G401.6 (cell line): ENCODE data around the gene LIMK2.
A peak's percentile ranks its signal among the peaks of the same experiment; 100 is the strongest.
"Not testable (repeated sequence)": the region's sequence is repeated elsewhere in the genome, so short reads cannot be mapped to it uniquely, and the experiment has no call there.

Experiments
- FAIRE-seq: peaks from 2 replicates; lab custom pipeline; 2012; peaks lifted over from hg19 to GRCh38; lab: Jason Lieb, UNC

Gene LIMK2

DNA sequence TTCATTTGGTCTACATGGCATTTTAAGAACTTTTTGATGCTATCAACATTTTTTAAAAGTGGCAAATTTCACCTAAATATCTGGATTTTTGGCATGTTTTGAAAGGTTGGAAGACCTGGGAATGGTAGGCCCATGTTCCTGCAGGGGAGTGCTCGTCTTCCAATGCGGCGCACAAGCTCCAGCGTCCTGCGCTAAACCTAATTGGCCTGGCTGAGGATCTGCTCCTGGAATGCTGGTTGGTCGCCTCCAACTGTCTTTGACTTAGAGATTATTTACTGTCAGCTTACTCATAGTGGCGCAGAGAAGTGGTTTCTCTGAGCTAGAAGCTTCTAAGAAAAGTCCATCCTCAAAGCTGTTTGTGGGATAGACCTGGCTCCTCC is 626 bp upstream of the LIMK2 start:
- FAIRE-seq = no peak

DNA sequence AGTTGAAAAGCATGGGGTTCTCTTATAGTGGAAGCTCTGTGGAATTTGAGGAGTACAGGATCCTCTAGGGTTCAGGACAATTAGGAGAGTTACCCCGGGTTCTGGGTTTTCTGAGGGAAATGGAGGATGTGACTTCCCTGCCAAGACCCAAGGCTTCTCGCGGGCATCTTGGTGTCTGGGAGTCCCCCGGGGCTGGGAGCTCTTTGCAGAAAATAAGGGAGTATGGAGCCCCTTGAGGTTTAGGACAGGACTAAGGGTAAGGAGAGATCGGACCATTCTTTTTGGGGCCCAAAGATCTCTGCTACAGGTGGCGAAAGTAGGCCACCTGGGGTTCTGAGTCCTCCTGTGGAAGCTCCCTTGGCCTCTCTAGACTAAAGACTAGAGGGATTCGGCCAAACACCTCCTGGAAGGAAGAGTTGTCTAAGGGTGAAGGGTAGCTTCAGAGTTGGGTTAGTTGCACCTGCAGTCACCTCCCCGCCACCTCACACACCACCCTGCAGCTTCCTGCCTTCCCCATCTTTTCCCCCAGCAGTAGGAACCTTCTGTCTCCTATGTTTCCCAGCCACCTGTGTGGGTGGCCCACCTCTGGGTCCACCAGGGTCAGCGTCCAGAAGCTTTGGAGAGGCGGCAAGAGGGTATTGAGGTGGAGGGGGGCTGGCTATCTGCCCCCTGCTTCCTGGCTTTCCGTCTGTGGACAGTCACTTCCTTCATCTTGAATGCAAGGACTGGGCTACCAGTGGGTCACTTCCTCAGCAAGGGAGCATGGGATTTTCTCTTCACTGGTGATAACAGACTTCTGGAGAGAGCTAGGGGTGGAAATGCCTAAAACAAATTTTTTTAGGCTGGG is 908 bp downstream of the LIMK2 start:
- no peak for FAIRE-seq

GRCh38 chr22:31215018-31215535 is 3.0 kb downstream of the LIMK2 start:
- no peak for FAIRE-seq

DNA sequence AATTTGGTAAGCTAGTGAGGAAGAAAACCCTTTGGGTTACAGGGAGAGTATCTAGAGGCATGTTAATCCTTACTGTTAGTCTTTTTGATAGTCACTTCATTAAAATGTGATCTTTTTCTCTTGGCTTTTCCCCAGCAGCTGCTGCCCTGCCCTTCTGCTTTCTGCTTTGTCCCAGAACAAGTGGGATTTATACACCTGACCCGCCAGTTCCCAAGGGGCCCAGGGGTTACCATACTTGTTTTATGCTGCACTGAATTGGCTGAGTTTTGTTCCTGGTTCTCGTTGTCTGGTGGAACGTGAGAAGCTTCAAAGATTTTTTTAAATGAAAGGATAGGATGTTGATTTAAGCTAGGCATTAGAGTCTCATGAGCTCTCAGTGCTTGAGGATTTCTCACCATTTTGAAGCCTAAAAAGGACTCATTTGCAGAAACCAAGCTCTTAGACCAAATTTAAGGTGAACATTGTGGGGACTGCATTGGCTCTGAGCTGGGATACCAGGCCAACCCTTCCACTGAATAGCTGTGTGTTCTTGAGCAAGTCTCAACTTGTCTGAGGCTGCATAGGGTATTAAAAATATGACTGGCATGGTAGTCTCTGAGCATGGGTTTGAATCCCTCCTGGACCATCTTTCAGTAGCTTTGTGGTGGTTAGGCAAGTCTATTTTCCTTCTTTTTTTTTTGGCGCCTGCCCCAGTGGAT is 6.6 kb downstream of the LIMK2 start:
- FAIRE-seq = no peak

DNA sequence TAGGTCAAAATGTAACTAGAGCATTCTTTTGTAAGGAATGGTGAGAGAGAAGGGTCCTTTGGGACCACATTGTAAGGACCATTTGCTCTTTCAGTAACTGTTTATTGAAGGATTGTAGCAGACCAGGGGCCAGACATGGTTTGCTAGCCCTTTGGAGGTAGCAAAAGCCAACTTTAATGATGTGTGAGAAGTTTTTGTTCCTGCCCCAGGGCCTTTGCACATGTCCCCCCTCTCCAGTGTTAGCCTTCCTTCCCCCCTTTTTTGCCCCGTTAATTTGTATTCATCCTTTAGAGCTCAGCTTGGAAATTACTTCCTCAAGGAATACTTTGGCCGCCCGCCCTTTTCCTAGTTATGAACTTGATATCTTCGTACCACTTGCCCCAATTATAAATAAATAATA is 9.0 kb downstream of the LIMK2 start:
- no peak for FAIRE-seq

GRCh38 chr22:31222736-31223135 is 10.6 kb downstream of the LIMK2 start:
- FAIRE-seq = no peak

GRCh38 chr22:31223786-31224191 is 11.7 kb downstream of the LIMK2 start:
- no peak for FAIRE-seq

DNA sequence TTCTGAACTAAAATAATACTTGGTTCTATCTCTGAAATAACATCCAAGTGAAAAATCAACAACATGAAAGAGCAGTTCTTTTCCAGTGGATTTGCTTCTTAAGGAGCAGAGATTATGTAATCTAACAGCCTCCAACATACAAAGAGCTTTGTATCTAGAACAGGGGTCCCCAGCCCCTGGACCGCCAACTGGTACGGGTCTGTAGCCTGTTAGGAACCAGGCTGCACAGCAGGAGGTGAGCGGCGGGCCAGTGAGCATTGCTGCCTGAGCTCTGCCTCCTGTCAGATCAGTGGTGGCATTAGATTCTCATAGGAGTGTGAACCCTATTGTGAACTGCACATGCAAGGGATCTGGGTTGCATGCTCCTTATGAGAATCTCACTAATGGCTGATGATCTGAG is 12.6 kb downstream of the LIMK2 start:
- not testable (repeated sequence) for FAIRE-seq

GRCh38 chr22:31227186-31227585 is 15.1 kb downstream of the LIMK2 start:
- FAIRE-seq = no peak

DNA sequence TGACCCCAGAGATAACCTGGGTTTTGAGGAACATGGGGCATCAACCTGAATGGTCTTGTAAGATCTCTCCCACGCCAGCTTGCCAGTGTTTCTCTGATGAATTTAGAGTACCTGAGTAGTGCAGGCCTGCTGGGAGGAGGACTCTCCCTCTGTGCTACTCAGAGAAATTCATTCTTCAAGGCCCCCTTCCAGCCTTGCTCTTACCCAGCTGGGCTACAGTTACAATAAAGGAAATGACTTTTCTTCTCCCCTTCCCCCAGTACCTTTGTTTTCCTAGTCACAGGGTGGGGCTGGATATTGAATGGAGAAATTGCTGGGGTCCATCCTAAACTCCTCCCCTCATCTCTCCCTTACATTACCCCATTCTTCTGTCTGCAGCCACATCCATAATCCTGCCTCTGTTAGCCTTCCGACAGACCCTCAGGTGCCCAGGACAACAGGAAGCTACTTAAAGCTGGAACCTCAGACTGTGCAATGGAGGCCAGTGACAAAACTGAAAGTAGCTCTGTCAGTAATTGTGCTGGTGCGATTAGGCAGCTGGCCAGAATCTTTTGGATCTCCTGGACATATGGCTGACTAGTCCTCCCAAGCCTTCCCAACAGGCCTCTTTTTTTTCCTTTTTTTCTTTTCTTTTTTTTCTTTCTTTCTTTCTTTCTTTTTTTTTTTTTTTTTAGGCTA is 17.4 kb downstream of the LIMK2 start:
- no peak for FAIRE-seq

GRCh38 chr22:31230155-31230870 is 18.2 kb downstream of the LIMK2 start:
- FAIRE-seq = no peak

DNA sequence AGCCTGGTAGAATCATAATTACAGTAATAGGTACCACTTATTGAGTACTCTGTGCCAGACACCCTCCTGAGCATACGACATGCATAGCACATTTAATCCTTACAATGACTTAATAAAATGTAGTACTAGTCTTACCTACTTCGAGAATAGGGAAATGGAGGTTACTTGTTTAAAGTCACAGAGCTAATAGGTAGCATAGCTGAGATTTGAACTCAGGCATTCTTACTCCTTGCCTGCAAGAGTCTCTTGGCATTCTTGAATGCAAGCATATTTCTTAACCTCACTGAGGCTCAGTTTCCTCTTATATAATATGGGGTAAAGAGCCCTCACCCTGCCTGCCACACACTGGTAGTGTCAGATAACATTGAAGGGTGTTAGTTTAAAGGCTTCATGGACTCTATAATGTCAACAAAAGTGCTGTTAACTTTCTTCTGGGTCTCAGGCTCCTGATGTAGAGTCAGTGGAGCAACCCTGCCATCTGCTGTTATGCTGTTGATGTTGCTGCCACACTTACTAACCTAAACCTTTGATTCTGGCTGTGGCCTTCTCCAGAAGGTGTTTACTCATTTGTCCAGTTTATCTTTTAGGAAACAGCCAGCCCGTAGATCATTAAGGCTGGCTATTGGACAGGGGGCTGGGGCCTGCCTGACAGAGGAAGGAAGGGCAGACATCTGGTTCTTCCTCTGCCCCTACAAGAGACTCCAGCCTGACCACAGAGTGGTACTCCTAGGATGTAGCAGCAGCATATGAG is 18.9 kb downstream of the LIMK2 start:
- peak; percentile 89 for FAIRE-seq

- FAIRE-seq = no peak
Measured at GRCh38 chr22:31233001-31233400, 20.9 kb downstream of the LIMK2 start.

GRCh38 chr22:31235081-31235480 is 23.0 kb downstream of the LIMK2 start:
- FAIRE-seq = no peak

DNA sequence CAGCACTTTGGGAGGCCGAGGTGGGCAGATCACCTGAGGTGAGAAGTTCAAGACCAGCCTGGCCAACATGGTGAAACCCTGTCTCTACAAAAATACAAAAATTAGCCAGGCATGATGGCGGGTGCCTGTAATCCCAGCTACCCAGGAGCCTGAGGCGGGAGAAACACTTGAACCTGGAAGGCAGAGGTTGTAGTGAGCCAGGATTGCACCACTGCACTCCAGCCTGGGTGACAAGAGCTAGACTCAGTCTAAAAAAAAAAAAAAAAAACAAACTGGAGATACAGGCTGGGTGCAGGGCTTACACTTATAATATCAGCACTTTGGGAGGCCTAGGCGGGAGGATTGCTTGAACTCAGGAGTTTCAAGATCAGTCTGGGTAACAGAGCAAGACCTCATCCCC is 23.9 kb downstream of the LIMK2 start:
- not testable (repeated sequence) for FAIRE-seq

- no peak for FAIRE-seq
Measured at GRCh38 chr22:31238057-31238456, 26.0 kb downstream of the LIMK2 start.

- FAIRE-seq = no peak
Measured at GRCh38 chr22:31239771-31240370, 27.8 kb downstream of the LIMK2 start.

- FAIRE-seq = no peak
Measured at GRCh38 chr22:31241200-31241599, 29.1 kb downstream of the LIMK2 start.

GRCh38 chr22:31241936-31242335 is 29.8 kb downstream of the LIMK2 start:
- FAIRE-seq = no peak

DNA sequence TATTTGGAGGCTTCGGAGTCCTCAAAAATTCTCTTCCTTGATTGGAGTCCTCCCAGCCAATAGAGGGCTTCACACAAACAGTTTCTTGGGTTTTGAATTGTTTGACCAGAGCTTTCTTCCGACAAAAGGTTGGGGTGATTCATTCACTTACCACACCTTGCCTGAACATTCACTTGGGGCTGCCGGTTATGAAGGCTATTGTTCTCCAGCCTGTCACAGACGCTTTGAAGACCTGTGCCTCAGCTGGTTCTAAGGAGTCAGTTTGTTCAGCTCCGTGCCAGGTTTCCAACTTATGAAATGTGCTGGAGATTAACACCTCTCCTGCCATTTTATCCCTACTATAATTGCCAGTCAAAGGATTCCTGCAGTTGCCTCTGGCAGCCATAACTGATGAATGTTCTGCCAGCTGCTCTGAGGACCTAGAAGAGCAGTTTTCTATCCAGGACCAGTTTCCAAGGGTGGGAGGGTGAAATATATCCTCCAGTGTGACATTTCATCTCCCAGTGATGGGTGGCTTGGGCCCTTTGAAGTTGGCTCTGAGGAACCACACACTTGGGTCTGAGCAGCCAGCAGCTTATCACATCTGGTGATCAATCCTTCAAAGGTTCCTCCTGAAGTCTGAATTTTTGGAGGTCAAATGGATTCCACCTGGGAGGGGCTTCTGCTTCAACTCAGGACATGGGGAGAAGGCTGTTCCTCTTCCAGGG is 31.4 kb downstream of the LIMK2 start:
- FAIRE-seq = peak; percentile 41
